ENCODE data around the gene KRT31.

The KRT31 gene

DNA sequence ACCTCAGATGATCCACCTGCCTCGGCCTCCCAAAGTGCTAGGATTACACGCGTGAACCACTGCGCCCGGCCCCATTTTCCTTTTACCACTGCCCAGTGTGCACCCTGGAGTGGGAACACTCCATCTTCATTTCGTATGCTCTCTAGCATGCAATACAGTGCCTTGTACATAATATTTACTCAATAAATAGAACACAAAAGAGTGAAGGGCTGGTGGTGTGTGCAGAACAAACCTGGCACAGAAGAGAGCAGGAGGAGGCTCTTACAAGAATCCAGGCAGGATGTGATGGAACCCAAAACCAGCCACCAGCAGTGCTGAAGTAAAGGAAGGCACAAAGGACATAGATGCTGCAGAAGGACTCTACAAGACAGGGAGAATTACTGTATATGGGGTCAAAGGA lies 19.7 kb upstream of the KRT31 start:
- DNase-seq: no peak

DNA sequence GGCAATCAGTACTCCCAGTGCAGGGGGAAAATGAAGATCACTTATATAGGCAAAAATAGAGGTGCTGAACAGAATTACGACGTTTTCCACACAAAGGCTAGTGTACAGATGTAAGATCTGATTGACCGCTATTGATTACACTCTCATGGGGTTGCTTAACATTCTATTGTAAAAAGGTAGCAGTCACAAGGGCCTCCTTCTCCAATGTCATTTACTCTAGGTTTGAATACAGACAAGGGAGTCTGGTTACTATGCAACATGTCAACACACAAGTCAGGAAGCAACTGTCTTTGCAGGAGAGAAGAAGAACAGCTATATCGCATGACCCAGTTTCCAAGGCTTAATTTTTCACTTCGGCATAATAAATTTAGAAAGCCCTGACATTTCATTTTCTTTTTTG lies 19.1 kb upstream of the KRT31 start:
- no peak for DNase-seq

DNA sequence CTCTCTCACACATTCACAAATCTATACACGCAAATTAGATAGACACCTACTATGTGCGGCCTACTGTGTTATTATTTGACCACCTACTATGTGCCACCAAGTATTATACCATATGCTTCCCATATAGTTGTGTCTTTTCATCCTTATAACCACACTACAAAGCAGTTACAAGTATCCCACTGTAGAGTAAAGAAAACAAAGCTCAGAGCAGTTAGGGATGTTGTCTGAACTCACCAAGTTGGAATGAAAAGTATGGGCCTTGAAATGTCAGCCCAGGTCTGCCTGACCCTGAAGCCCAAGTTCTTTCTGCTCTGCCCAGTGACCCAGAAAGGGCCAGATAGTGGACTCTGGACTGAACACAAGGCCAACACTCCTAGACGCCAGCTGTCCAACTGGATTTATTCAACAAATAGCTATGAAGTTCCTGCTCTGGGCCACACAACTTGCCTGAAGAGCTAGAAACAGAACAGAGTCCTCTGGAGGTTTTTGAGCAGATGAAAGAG lies 18.5 kb upstream of the KRT31 start:
- DNase-seq: no peak

DNA sequence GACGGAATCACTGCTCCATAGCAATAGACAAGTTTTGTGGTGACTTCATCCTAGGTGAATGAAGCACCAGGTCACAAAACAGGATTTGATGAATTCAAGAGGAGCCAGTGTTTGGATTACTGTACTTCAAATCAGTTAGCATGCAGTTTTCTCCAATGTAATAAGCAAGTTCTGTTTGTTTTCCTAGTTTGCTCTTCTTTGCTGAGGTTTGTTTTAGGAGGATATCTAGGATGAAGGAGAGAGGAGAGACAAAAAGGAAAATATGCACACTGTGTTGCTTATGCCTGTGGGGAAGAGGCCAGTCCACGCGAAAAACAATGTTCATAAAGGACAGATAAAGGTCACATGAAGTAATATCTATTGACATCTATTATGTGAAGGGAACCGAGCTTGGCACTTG lies 18.0 kb upstream of the KRT31 start:
- no peak for DNase-seq

DNA sequence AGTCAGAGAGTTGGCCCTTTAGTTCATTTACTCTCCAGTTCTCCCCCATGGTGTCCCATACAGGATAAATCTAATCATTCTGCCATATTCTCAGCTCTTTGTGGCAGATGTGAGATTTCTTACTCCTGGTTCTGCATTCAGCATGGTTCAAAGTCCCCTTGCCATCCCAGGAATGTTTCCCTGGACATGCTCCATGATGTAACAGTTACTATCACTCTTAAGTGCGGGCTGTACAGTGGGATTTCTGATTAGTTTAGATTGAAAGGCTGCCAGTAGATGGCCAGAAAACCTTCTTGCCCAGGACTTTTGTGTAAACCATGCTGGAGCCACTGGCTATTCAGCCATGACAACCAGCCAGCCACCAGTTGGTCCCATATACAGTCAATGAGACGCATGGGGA lies 16.6 kb upstream of the KRT31 start:
- no peak for DNase-seq

DNA sequence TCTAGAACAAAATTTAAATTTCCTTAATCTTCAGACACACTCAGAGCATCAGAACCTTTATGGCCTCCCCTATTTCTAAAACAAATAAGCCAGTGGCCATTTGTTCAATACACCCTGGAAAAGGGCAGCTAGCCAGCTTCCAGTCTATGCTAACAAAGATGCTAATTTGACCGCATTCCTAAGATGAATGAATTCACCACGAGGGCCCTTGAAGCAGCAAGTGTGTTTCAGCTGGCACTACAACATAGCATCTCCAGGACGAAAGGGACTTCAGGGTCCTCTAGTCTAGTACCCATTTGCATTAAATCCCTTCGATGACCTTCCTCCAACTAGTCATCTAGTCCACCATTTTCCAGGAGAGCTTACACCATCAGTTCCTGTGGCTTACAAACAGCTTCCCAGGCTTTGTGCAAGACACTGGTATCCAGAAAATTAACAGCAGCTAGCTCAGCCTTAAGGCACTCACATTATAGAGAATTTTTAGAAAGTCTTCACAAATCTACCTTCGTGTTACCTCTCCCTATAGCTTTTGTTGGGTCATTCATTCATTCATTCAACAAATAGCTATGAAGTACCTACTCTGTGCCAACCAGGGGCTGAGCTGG lies 16.0 kb upstream of the KRT31 start:
- no peak for DNase-seq

DNA sequence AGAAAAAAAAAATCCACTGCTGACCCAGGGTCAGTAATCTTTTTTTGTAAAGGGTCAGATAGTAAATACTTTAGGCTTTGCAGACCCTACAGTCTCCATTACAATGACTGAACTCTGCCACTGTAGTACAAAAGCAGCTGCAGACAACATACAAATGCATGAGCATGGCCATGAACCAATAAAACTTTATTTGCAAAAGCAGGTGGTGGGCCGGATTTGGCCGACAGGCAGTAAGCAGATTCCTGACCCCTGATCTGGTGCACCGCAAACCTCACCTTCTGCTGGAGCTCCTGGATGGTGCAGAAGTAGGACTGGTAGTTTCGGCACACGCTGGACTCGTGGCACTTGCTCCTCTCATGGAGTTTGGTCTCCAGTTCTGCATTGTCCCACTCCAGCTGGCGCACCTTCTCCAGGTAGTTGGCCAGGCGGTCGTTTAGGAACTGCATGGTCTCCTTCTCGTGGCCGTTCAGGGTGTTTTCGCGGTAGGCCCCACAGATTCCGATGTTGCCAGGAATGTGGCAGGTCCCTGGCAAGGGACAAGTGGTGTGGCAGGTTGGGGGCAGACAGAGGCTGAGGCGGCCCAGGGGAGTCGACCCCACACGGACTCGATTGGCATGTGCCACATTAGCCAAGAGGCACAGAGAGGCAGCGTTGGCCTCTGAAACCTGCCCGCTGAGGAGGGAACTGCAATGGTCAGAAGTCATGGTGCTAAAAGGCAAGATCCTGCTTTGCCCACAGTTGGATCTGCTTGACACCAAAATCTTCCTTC lies 13.8 kb upstream of the KRT31 start:
- DNase-seq: no peak

DNA sequence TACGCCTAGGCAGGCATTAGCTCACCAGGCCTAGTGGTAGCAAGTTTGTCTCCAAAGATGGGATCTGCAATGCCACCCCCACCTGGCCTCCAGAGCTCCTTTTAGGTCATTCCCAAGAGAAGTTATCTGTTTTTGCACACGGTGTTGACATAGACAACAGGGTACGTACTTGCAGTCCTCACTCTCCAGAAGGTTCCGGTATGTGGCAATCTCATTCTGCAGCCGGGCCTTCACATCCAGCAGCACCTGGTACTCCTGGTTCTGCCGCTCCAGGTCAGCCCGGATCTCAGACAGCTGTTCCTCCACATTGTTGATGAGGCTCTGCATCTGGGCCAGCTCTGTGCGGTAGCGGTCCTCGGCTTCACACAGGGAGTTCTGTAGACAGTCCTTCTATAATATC lies 9.8 kb upstream of the KRT31 start:
- DNase-seq: no peak

DNA sequence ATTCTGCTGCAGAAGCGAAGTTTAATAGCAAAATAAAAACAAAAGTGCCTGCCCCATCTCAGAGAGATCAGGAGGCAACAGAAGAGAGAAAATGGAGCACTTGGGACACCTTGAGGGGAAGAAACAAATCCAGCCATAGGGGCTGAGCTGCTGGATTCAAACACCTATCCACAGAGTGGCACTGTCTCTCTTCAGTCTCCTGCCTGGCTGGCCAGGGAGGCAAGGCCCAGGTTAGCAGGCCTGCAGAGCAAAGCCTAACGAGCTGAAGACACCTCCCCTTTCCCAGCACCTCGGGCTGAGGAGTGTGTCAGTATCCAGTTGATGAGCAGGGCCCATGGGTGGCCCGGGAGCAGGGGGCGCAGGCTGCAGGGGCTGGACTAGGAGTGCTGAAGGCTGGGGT lies 8.8 kb upstream of the KRT31 start:
- DNase-seq: no peak

DNA sequence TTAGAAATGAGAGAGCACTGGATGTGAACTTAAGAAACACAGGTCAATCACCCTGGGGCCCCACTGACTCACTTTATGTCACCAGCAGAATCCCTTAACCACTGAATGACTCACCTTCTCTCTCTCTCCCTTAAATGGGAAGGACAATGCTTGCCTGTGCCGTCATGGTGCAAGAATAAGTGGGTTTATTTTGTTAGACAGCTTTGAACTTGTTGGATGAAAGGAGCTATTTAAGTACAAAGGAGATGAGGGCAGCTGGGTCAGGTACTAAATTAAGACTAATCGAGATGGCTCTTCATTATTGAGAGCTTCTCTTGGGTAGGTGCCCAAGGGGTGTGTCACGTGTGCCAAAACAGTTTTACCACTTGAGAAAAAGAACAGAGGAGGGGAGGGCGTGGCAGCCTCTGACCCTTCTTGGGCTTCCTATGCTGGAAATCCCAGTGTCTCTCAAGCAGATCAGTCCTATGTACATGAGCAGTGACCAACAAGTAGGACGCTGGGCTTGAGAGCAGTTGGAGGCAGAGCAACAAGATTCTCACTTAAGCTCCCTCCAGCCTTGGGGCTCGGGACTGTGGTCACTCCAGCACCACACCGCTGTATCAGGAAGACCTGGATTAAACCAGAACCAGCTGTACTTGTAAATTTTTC lies 6.7 kb upstream of the KRT31 start:
- DNase-seq: no peak

DNA sequence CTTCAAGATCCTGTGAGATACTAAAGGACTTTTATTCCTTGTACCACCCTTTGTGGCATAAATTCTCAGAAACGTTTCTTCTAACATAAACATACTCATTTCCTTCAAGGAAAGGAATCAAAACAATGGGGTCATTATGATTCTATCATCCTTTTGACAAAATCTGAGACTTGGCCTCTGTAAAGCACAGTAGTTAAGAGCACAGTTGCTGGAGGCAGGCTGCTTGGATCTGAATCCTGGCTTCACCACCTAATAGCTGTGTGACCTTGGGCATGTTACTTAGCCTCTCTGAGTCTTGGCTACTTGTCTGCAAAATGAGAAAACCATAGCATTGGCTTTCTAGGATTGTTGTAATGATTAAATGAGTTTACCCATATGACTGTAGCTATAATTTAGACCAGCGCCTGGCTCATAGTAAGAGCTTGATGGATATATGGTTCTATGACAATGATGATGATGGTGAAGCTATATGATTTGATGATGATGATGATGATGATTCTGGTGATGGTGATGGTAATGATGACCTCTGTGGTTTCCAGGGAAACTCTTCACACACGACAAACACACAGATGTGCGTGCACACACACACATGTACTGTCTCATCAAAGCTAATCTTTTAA lies 6.1 kb upstream of the KRT31 start:
- no peak for DNase-seq

DNA sequence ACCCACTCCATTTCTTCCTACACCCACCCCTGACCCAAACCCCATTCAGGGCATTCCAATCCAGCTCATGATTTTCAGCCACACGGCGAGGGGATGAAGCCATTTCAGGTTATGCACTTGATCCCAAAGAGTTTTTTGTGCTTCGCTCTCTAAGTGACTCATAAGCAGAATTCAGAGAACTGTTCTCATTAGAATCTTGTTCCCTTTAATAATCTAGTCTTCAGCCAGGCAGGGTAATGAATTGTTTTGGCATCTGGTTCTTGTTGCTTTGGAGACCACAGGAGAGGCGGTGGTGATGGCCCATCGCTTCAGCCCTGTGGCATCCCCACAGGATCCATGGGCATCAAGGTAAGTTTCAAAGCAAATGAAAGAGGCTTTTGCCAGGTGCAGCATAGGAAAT lies 4.8 kb upstream of the KRT31 start:
- no peak for DNase-seq

DNA sequence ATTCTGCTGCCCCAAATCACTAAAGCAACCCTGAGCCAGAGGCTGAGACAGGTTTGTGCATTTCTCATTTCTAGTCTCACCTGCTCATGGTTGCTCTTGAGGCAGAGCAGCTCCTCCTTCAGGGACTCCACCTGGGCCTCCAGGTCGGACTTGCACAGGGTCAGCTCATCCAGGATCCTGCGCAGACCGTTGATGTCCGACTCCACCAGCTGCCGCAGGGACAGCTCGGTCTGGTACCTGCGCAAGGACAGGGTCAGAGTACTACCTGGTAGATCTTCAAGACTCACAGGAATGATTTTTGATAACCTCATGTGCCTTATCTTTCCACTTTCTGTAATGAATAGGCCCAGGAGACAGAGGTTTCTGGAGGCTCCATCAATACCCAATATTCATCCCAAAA lies 1.1 kb downstream of the KRT31 start:
- DNase-seq: no peak

DNA sequence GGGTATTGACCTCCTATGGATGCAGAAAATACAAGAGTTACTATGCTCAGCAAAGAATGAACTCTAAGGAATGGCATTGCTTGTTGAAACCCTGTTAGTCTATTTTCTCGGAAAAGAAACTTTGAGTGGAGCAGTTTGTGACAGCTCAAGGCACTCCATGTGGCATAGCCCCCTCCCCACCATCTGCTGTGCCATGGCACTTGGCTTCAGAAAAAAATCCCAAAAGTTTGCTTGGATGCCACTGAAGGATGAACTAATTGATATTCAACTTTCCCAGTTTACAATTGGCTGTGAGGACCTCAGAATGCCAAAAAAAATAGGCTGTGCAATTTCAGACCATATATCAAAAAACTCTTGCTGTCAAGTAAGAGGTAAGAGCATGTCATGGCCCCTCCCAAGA lies 1.8 kb downstream of the KRT31 start:
- no peak for DNase-seq

DNA sequence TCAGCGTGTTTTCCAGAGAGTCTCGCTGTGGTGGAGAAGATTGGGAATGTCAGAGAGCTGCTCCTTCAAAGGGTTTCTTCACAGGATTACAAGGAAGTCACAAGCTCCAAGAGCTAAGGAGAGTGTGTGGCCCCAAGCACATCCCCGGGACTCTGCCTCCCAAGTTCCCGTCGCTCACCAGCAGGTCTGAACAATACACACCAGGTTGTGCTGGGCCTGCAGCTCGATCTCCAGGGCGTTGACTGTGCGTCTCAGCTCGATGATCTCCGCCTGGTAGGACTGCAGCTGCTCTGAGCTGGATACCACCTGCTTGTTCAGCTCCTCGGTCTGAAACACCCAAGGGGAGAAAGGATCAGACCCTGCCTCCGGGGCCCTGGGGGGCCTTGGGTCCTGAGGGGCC lies 2.4 kb downstream of the KRT31 start:
- DNase-seq: peak in 1 of 2 experiments; percentile 54

DNA sequence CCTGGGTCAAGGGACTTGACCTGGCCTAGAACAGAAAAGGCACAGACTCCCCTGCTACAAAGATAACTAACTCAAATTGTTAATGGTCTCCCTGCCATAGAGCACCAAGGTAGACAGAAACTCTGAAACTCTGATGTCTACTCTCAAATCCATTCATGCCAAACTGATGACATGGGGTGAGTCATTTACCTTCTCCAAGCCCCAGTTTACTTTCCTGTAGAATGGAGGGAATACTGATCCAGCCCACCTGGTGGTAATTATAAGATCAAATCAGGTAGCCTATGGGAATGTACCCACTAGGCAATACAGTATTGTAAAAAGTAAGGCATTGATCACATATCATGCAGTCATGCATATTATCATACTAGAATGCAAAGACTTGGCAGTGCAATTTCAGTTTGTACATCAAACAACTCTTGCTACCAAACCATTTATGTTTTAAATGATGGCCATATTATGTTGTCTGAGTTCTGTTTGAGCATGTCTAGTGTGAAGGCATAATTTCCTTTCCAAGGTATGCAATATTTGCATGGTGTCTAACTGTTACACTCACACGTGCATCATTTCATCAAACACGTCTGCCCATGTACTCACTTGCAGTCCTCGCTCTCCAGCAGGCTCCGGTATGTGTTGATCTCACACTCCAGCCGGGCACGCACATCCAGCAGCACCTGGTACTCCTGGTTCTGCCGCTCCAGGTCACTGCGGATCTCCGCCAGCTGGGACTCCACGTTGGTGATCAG lies 3.0 kb downstream of the KRT31 start:
- peak; percentile 35 to 77 for DNase-seq

DNA sequence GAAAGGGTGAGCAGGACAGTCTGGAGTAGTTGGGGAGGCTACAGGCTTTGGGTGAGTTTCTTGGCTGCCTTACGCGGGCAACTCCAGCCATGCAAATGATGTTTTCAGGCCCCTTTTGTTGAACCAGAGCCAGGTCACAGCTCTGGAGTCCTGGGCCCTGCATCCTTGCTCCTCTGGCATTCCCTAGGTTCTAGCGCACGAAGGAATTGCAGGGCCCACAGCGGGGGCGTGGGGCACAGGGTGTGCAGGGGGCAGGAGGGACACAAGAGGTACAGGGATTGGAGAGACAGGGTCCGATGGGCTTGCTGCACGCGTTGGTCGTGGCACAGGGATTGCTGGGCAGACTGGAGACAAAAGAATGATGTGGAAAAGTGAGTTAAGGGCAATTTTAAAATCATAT lies 3.6 kb downstream of the KRT31 start:
- DNase-seq: peak in 1 of 2 experiments; percentile 30

DNA sequence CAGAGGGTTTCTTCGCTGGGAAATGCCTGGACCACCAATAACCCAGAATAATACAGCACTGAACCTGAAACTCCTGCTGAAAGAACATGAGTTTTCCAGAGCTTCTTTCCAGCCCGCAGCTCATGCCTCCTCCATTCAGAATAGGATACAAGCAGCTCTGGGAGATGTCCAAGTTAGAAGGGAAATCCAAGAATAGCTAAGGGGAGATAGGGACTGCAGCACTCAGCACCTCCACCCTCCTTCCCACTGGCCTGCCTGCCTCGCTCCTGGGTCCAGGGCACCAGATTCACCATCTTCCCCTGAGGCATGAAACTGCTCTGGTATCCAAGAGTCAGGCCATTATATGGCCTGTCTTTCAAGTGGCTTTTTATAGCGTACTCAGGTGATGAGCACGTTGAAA lies 4.1 kb downstream of the KRT31 start:
- peak in 1 of 2 experiments; percentile 16 for DNase-seq

DNA sequence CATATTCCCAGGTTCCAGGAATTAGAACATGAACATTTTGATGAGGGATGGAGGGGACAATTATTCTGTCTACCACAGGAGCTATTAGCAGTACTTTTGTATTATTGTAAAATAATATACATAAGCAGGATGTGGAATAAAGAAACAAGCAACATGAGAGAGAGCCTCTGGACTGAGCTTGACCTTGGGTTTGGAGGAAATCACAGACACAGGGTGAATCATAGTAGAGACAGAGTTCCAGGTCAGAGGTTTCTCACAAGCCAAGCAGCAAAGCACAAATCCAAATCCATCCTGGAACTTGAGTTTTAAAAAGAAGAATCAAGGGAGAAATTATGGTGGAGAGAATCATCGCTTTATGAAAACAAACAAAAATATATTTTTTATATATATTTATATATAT lies 5.1 kb downstream of the KRT31 start:
- DNase-seq: no peak

DNA sequence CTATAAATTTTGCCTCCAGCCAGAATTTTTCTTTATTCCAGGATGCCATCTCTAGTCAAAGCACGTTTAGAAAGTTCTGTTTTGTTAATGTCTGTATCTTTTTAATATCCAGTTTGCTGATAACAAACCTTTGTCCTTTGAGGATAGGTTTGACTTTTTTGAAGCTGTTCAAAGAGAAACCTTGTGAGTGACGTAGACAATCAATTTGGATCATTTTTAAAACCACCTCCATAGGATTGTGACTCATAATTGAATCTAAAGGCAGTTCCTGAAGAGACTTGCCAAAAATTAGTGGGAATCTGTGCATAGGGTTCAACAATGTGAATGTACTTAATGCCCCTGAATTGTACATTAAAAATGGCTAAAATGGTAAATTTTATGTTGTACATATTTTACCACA lies 5.9 kb downstream of the KRT31 start:
- no peak for DNase-seq

DNA sequence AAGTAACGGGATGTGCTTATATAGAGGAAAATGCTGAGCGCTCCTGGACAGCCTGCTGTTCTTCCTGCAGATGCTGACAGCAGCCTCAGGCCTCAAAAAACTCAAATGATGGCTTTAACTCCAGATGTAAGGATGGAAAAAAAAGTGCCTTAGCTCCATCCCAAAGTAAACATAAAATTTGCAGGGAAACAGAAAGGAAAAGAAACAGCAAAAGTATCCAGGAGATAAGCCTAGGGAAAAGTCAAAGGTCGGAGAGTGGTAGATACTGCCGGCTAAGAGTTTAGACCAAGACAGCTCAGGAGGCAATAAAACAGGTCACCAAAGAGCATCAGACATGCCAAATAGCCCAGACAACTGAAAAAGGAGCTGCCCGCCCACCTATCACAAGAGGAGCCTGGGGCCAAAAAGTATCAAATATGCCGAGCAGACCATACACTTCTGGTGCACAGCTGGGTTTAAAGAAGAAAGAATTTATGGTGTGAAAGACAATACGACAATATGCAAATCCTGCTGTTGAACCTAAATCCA lies 6.9 kb downstream of the KRT31 start:
- no peak for DNase-seq

DNA sequence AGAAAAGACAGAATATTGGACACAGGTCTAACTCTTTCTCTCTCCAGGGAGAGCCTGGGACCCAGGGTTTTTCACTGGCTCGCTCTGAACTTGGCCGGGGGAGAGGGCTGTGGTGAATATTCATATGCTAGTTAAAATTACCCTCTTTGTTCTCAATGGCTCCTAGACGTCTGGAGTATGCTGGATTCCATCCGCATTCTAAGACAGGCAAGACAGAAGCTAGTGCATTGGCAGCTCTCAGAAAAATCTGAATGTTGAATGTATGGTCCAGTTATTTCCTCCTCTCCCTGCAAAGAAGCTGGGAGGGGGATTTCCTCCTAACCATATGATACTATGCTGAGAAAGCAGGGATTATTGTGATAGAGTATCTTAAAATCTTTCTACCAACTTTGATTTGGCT lies 9.7 kb downstream of the KRT31 start:
- no peak for DNase-seq

DNA sequence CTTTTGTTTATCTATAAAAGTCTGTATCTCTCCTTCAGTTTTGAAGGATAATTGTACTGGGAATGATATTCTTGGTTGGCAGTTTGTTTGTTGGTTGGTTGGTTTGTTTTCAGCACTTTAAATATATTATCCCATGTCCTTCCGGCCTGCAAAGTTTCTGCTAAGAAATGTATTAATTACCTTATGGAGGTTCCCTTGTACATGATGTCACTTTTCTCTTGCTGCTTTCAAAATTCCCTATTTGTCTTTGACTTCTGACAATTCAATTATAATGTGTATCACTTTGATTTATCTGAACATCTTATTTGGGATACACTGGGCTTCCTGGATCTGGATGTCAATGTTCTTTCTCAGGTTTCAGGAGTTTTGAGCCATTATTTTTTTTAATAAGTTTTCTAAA lies 11.2 kb downstream of the KRT31 start:
- DNase-seq: no peak

All from NCI-H526 (cell line).